Measurements from ENCODE around the gene LRRC47. TPM values are rescaled to one million over a fixed set of nuclear protein-coding genes. Genes with fewer than 3 reads are reported as not detected.

Gene LRRC47
- total and polyA plus RNA-seq, 2 of the 8 experiments (the other 6 are each of a cell fraction or from before 2014, with no cell fraction given) = 38.3 to 82.4 TPM

GRCh38 chr1:3790500-3790923 is 5.8 kb downstream of the LRRC47 start:
- no peak overlapping the region for H3K18ac ChIP-seq (ENCODE audit: extremely low read depth, low read length)
- TF ChIP-seq CEBPB (IDR thresholded peaks at IDR 0.05; ENCODE audit: low read depth, low read length) = no peak
- TF ChIP-seq SRF (IDR thresholded peaks at IDR 0.05; ENCODE audit: low read depth, low read length) = no peak
- TF ChIP-seq RNF2 (IDR thresholded peaks at IDR 0.05; ENCODE audit: borderline replicate concordance, low read depth, low read length, missing control alignments, poor library complexity, severe bottlenecking) = no peak
- TF ChIP-seq CTBP2 (IDR thresholded peaks at IDR 0.05; ENCODE audit: borderline replicate concordance, insufficient read depth, insufficient read length, low read length) = no peak
- no peak for TF ChIP-seq SP1 (IDR thresholded peaks at IDR 0.05; ENCODE audit: low read depth, low read length)
- no peak for TF ChIP-seq FOSL1 (IDR thresholded peaks at IDR 0.05; ENCODE audit: insufficient read depth, low read depth, low read length)
- no peak for TF ChIP-seq MAFK (IDR thresholded peaks at IDR 0.05; ENCODE audit: low read depth, low read length)
- TF ChIP-seq RXRA (IDR thresholded peaks at IDR 0.05; ENCODE audit: insufficient read depth, low read depth, low read length) = no peak
- TF ChIP-seq CBX5 (IDR thresholded peaks at IDR 0.05; ENCODE audit: low read depth, low read length) = no peak

More at GRCh38 chr1:3790500-3790923, 5.8 kb downstream of the LRRC47 start:
- Histone ChIP-seq H3K56ac (replicated peaks; ENCODE audit: insufficient read length, low read depth, low read length) (no peak overlapping the region), H3K23ac (ENCODE audit: insufficient read length) (no peak overlapping the region), H3K23me2 (ENCODE audit: low read depth, low read length) (peaks cover 9% of the 10 kb centered on the region; the same call in 1 of the 2 replicates), H3K79me1 (ENCODE audit: low read depth, low read length) (peaks cover 30% of the 10 kb centered on the region), H3K36me3 (ENCODE audit: control insufficient read depth in 2 of 4, insufficient read depth in 4 of 4, low read length in 3 of 4) (peaks cover 4 to 15% (median 11%) of the 10 kb centered on the region in 4 experiments; a peak in 4 of 8 replicates), H2AK5ac (ENCODE audit: low read depth, low read length) (no peak overlapping the region), H3K14ac (ENCODE audit: insufficient read length) (no peak overlapping the region), H3K4ac (replicated peaks; ENCODE audit: insufficient read length, low read depth, low read length) (no peak overlapping the region), H2BK15ac (ENCODE audit: low read length) (peak overlapping the region; percentile 88; the same call in 1 of the 2 replicates), H2BK5ac (ENCODE audit: low read depth, low read length) (peak overlapping the region; percentile 66), H3K9me3 (ENCODE audit: insufficient read depth in 2 of 2, low read depth in 1 of 2, low read length in 1 of 2) (no peaks in the 10 kb centered on the region), H2BK12ac (ENCODE audit: low read depth, low read length) (no peak overlapping the region), H3K27me3 (replicated peaks in 1 of 4; ENCODE audit: control insufficient read depth in 3 of 4, extremely low read depth in 1 of 4, insufficient read depth in 3 of 4, low read length in 3 of 4) (no peaks in the 10 kb centered on the region), H2BK20ac (ENCODE audit: low read length) (no peak overlapping the region), H3K4me3 (ENCODE audit: extremely low read depth in 1 of 4, insufficient read depth in 2 of 4, low read depth in 3 of 4, low read length in 4 of 4) (no peak overlapping the region), H2AFZ (ENCODE audit: low read length) (no peak overlapping the region), H4K91ac (replicated peaks; ENCODE audit: insufficient read length, low read length) (peak overlapping the region; percentile 68), H4K5ac (ENCODE audit: insufficient read length, low read depth, low read length) (no peak overlapping the region), H3K79me2 (ENCODE audit: control insufficient read depth in 1 of 2, insufficient read depth in 2 of 2, low read length in 2 of 2) (peaks cover 13 to 68% of the 10 kb centered on the region in 2 experiments), H4K20me1 (replicated peaks in 1 of 2; ENCODE audit: control insufficient read depth in 1 of 2, insufficient read depth in 2 of 2, low read length in 2 of 2) (peaks cover 9 to 21% of the 10 kb centered on the region in 2 experiments), H3K4me1 (replicated peaks in 1 of 4; ENCODE audit: control insufficient read depth in 3 of 4, insufficient read depth in 4 of 4, low read length in 3 of 4) (peaks cover 8 to 34% (median 21%) of the 10 kb centered on the region in 4 experiments), H3K27ac (ENCODE audit: low read depth, low read length) (peak overlapping the region; percentile 59; the same call in 1 of the 2 replicates), H2BK120ac (replicated peaks; ENCODE audit: low read depth, low read length) (no peak overlapping the region), H3K4me2 (ENCODE audit: insufficient read depth in 1 of 2, low read depth in 2 of 2, low read length in 2 of 2) (no peak overlapping the region), H3K9ac (replicated peaks in 1 of 4; ENCODE audit: extremely low read depth in 1 of 4, low read depth in 3 of 4, low read length in 3 of 4) (no peak overlapping the region; a peak in 1 of 7 replicates), H4K8ac (ENCODE audit: extremely low read depth, insufficient read depth, low read length) (no peak overlapping the region)
- FAIRE-seq (no peak), DNase-seq (ENCODE audit: low read depth in 1 of 2, low spot score in 2 of 2) (no peak)
- WGBS, 2 experiments (ENCODE audit: extremely low coverage in 1 of 2, insufficient coverage in 1 of 2, insufficient read length in 1 of 2, insufficient replicate concordance in 2 of 2, low coverage in 1 of 2, low lambda C conversion rate in 2 of 2, missing lambda C conversion rate in 1 of 2) = 87% methylated on average over 10 of the region's 12 CpGs; no CpG with 5 or more reads in 1 of the 2 experiments
- POLR2A ChIA-PET (ENCODE audit: partially characterized antibody) = interaction anchor here (1.0 to 9.8 kb wide), 4 partner anchors 8 to 20 kb away, joined by 3 to 84 read pairs (median 9); no protein-coding TSS in a partner anchor
- CTCF ChIA-PET (ENCODE audit: partially characterized antibody) = interaction anchor here (1.1 to 4.3 kb wide), 4 partner anchors 7 to 44 kb away, joined by 3 to 29 read pairs (median 6); no protein-coding TSS in a partner anchor

Data from H1 (cell line).